WI38 (cell line): ENCODE measurements around the gene OR7D4.

Experiments used
- H3K4me3 ChIP-seq: 2 replicates; pipeline ENCODE4 v1.5.1; 2011; ENCODE audit warnings: low read depth, mild to moderate bottlenecking, control low read depth, low read length
- TF ChIP-seq, protein P1 (sequence below): IDR thresholded peaks from 2 replicates; pipeline ENCODE4 v1.5.1; 2012; ENCODE audit warnings: low read depth, mild to moderate bottlenecking, control low read depth, low read length

The OR7D4 gene

DNA sequence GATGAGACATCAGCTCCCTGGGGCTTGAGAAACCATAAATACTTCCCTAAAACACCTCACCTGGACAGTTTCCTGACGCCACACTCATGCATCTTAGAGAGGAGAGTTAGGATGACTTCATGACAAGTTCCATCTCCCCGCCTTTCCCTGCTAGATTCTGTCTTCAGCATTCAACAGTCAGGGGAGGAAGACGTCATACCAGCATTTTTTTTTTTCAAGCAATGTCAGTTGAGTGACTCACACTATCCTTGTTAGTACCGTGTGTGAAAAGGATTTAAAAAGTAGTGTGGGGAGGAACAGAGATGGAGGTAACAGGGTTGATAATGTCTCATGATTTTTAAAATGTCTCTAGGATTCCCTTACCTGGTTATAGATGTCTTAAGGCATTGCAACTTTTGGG, 40.5 kb downstream of the OR7D4 start, which contains the start of gene OR7D2:
TSS of gene OR7D2 (plus strand) at position 79 of the 400 bp plus-strand sequence. CDS start 6,803 bp downstream, outside the sequence.
- TF ChIP-seq, protein P1, sequence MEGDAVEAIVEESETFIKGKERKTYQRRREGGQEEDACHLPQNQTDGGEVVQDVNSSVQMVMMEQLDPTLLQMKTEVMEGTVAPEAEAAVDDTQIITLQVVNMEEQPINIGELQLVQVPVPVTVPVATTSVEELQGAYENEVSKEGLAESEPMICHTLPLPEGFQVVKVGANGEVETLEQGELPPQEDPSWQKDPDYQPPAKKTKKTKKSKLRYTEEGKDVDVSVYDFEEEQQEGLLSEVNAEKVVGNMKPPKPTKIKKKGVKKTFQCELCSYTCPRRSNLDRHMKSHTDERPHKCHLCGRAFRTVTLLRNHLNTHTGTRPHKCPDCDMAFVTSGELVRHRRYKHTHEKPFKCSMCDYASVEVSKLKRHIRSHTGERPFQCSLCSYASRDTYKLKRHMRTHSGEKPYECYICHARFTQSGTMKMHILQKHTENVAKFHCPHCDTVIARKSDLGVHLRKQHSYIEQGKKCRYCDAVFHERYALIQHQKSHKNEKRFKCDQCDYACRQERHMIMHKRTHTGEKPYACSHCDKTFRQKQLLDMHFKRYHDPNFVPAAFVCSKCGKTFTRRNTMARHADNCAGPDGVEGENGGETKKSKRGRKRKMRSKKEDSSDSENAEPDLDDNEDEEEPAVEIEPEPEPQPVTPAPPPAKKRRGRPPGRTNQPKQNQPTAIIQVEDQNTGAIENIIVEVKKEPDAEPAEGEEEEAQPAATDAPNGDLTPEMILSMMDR, result no peak

DNA sequence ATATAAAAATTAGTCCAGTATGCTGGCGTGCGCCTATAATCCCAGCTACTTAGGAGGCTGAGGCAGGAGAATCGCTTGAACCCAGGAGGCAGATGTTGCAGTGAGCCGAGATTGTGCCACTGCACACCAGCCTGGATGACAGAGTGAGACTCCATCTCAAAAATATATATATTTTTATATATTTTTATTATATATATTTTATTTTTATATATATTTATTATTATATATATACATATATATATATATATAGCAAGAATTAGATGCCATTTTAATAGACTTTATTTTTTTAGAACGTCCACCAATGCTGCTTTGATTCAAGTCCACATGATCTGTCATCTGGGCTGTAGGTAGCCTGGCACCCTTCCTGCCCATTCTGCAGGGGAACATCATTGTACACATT, 44.1 kb downstream of the OR7D4 start:
- no peak overlapping the region for H3K4me3 ChIP-seq
- TF ChIP-seq, protein P1, result no peak

More for the DNA sequence above, 40.5 kb downstream of the OR7D4 start, which contains the start of gene OR7D2:
- no peak within 1 kb of the TSS for H3K4me3 ChIP-seq

- TF ChIP-seq, protein P1, result no peak
- no peak overlapping the region for H3K4me3 ChIP-seq
Observed at GRCh38 chr19:9171393-9171991, 47.9 kb downstream of the OR7D4 start.

GRCh38 chr19:9166846-9167245, 52.5 kb downstream of the OR7D4 start:
- TF ChIP-seq, protein P1, result no peak
- no peak overlapping the region for H3K4me3 ChIP-seq

GRCh38 chr19:9165261-9165660, 54.1 kb downstream of the OR7D4 start:
- TF ChIP-seq, protein P1, result no peak
- H3K4me3 ChIP-seq, result no peak overlapping the region

- H3K4me3 ChIP-seq, result no peak overlapping the region
- TF ChIP-seq, protein P1, result no peak
Observed at GRCh38 chr19:9161427-9161826, 58.0 kb downstream of the OR7D4 start.
